ENCODE data around the gene SLC7A1.

The SLC7A1 gene

DNA sequence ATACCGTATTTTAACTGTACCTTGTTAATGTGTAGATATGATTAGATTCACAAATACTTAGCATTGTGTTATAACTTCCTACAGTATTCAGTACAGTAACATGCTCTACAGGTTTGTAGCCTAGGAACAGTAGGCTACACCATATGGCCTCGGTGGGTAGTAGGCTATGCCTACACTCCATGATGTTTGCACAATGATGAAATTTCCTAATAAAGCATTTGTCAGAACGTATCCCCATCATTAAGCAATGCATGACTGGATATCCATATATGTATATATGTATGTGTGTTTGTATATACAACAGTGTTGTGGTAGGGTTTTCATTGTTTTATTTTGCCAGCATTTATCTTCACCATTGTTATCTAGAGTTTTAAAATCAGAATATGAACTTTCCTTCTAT lies 119.4 kb downstream of the SLC7A1 start:
- no peaks in the 10 kb centered on the region for H3K36me3 ChIP-seq (ENCODE audit: control insufficient read depth in 1 of 2, insufficient read depth in 2 of 2, low read depth in 1 of 2, low read length in 2 of 2)
- H3K4me2 ChIP-seq (ENCODE audit: low read length, poor library complexity, severe bottlenecking), result no peak overlapping the region
- DNase-seq, result no peak
- H3K79me1 ChIP-seq (replicated peaks; ENCODE audit: low read length, poor library complexity, severe bottlenecking), result no peaks in the 10 kb centered on the region
- no peak overlapping the region for H2AFZ ChIP-seq (ENCODE audit: low read depth, low read length)
- H3K14ac ChIP-seq (ENCODE audit: low read length in 2 of 2), result no peak overlapping the region
- H2BK12ac ChIP-seq (ENCODE audit: low read length in 2 of 2), result no peak overlapping the region
- no peak overlapping the region for H3K18ac ChIP-seq (ENCODE audit: low read depth in 1 of 2, low read length in 2 of 2)
- no peak overlapping the region for H3K23ac ChIP-seq (ENCODE audit: low read length in 2 of 2)
- WGBS, result 100% methylated on average over 1 of the region's 3 CpGs
- H3K4ac ChIP-seq (ENCODE audit: low read depth in 1 of 2, low read length in 2 of 2), result no peak overlapping the region
- no peak overlapping the region for H3K27ac ChIP-seq (ENCODE audit: low read length, poor library complexity, severe bottlenecking)
- H4K8ac ChIP-seq (ENCODE audit: low read length), result no peak overlapping the region
- no peak overlapping the region for H4K91ac ChIP-seq (ENCODE audit: low read length)
- H3K27me3 ChIP-seq (ENCODE audit: control insufficient read depth in 1 of 2, insufficient read depth in 1 of 2, low read length in 2 of 2), result peaks cover 13 to 25% of the 10 kb centered on the region in 2 experiments
- H2BK15ac ChIP-seq (ENCODE audit: low read depth, poor library complexity, severe bottlenecking), result no peak overlapping the region
- H2BK120ac ChIP-seq (ENCODE audit: low read depth, low read length), result no peak overlapping the region
- no peak overlapping the region for H3K9ac ChIP-seq (ENCODE audit: low read length)
- no peaks in the 10 kb centered on the region for H3K4me1 ChIP-seq (ENCODE audit: control insufficient read depth, insufficient read depth, low read depth, low read length)
- no peak overlapping the region for H2BK5ac ChIP-seq (ENCODE audit: low read depth, low read length, poor library complexity, severe bottlenecking)
- H3K4me3 ChIP-seq (ENCODE audit: insufficient read depth in 1 of 2, low read depth in 1 of 2, low read length in 2 of 2), result no peak overlapping the region
- H2AK5ac ChIP-seq (ENCODE audit: low read length, severe bottlenecking), result no peak overlapping the region
- H3K9me3 ChIP-seq (ENCODE audit: control insufficient read depth, low read length), result no peaks in the 10 kb centered on the region

DNA sequence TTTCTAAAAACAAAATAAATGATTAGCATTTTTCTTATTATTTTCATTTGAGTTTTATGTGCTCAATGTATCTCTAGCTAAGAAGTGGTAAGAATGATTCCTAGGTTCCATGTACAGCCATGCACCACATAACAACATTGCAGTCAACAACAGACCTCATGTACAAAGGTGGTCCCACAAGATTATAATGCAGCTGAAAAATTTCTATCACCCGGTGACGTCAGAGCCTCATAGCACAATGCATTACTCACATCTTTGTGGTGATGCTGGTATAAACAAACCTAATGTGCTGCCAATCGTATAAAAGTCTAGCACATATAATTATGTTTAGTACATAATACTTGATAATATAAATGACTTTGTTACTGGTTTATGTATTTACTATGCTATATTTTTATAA lies 120.5 kb downstream of the SLC7A1 start:
- Histone ChIP-seq H3K23ac (ENCODE audit: low read length in 2 of 2) (no peak overlapping the region), H3K14ac (ENCODE audit: low read length in 2 of 2) (no peak overlapping the region), H3K27ac (ENCODE audit: low read length, poor library complexity, severe bottlenecking) (no peak overlapping the region), H4K8ac (ENCODE audit: low read length) (no peak overlapping the region), H3K4me1 (ENCODE audit: control insufficient read depth, insufficient read depth, low read depth, low read length) (no peaks in the 10 kb centered on the region), H3K18ac (ENCODE audit: low read depth in 1 of 2, low read length in 2 of 2) (no peak overlapping the region), H3K27me3 (ENCODE audit: control insufficient read depth in 1 of 2, insufficient read depth in 1 of 2, low read length in 2 of 2) (peaks cover 7 to 15% of the 10 kb centered on the region in 2 experiments), H2BK15ac (ENCODE audit: low read depth, poor library complexity, severe bottlenecking) (no peak overlapping the region), H2BK120ac (ENCODE audit: low read depth, low read length) (no peak overlapping the region), H3K4me2 (ENCODE audit: low read length, poor library complexity, severe bottlenecking) (no peak overlapping the region), H2AK5ac (ENCODE audit: low read length, severe bottlenecking) (no peak overlapping the region), H2AFZ (ENCODE audit: low read depth, low read length) (no peak overlapping the region), H2BK5ac (ENCODE audit: low read depth, low read length, poor library complexity, severe bottlenecking) (no peak overlapping the region), H3K36me3 (ENCODE audit: control insufficient read depth in 1 of 2, insufficient read depth in 2 of 2, low read depth in 1 of 2, low read length in 2 of 2) (no peaks in the 10 kb centered on the region), H3K79me1 (replicated peaks; ENCODE audit: low read length, poor library complexity, severe bottlenecking) (no peaks in the 10 kb centered on the region), H3K9ac (ENCODE audit: low read length) (no peak overlapping the region), H3K4ac (ENCODE audit: low read depth in 1 of 2, low read length in 2 of 2) (no peak overlapping the region), H3K4me3 (ENCODE audit: insufficient read depth in 1 of 2, low read depth in 1 of 2, low read length in 2 of 2) (no peak overlapping the region), H2BK12ac (ENCODE audit: low read length in 2 of 2) (no peak overlapping the region), H4K91ac (ENCODE audit: low read length) (no peak overlapping the region), H3K9me3 (ENCODE audit: control insufficient read depth, low read length) (no peaks in the 10 kb centered on the region)
- DNase-seq, result peak; percentile 86
- WGBS, result no CpG with 5 or more reads among the region's 3 CpGs

GRCh38 chr13:29473166-29473565 lies 122.3 kb downstream of the SLC7A1 start:
- Histone ChIP-seq H4K91ac (ENCODE audit: low read length) (no peak overlapping the region), H3K4me2 (ENCODE audit: low read length, poor library complexity, severe bottlenecking) (no peak overlapping the region), H2BK12ac (ENCODE audit: low read length in 2 of 2) (no peak overlapping the region), H4K8ac (ENCODE audit: low read length) (no peak overlapping the region), H3K18ac (ENCODE audit: low read depth in 1 of 2, low read length in 2 of 2) (no peak overlapping the region), H2BK120ac (ENCODE audit: low read depth, low read length) (no peak overlapping the region), H3K9me3 (ENCODE audit: control insufficient read depth, low read length) (no peaks in the 10 kb centered on the region), H3K36me3 (ENCODE audit: control insufficient read depth in 1 of 2, insufficient read depth in 2 of 2, low read depth in 1 of 2, low read length in 2 of 2) (no peaks in the 10 kb centered on the region), H3K27me3 (ENCODE audit: control insufficient read depth in 1 of 2, insufficient read depth in 1 of 2, low read length in 2 of 2) (peaks cover 3 to 4% of the 10 kb centered on the region in 2 experiments), H2AK5ac (ENCODE audit: low read length, severe bottlenecking) (no peak overlapping the region), H3K23ac (ENCODE audit: low read length in 2 of 2) (no peak overlapping the region), H2BK5ac (ENCODE audit: low read depth, low read length, poor library complexity, severe bottlenecking) (no peak overlapping the region), H3K79me1 (replicated peaks; ENCODE audit: low read length, poor library complexity, severe bottlenecking) (no peaks in the 10 kb centered on the region), H3K9ac (ENCODE audit: low read length) (no peak overlapping the region), H3K4me1 (ENCODE audit: control insufficient read depth, insufficient read depth, low read depth, low read length) (no peaks in the 10 kb centered on the region), H3K4me3 (ENCODE audit: insufficient read depth in 1 of 2, low read depth in 1 of 2, low read length in 2 of 2) (no peak overlapping the region), H3K27ac (ENCODE audit: low read length, poor library complexity, severe bottlenecking) (no peak overlapping the region), H2BK15ac (ENCODE audit: low read depth, poor library complexity, severe bottlenecking) (no peak overlapping the region), H3K14ac (ENCODE audit: low read length in 2 of 2) (no peak overlapping the region), H3K4ac (ENCODE audit: low read depth in 1 of 2, low read length in 2 of 2) (no peak overlapping the region), H2AFZ (ENCODE audit: low read depth, low read length) (no peak overlapping the region)
- DNase-seq, result no peak
- 88% methylated on average over 4 of the region's 4 CpGs for WGBS

- Histone ChIP-seq H3K23ac (ENCODE audit: low read length in 2 of 2) (no peak overlapping the region), H2AK5ac (ENCODE audit: low read length, severe bottlenecking) (no peak overlapping the region), H3K4me3 (ENCODE audit: insufficient read depth in 1 of 2, low read depth in 1 of 2, low read length in 2 of 2) (no peak overlapping the region), H3K36me3 (ENCODE audit: control insufficient read depth in 1 of 2, insufficient read depth in 2 of 2, low read depth in 1 of 2, low read length in 2 of 2) (no peaks in the 10 kb centered on the region), H3K4ac (ENCODE audit: low read depth in 1 of 2, low read length in 2 of 2) (no peak overlapping the region), H3K14ac (ENCODE audit: low read length in 2 of 2) (no peak overlapping the region), H3K79me1 (replicated peaks; ENCODE audit: low read length, poor library complexity, severe bottlenecking) (no peaks in the 10 kb centered on the region), H3K27me3 (ENCODE audit: control insufficient read depth in 1 of 2, insufficient read depth in 1 of 2, low read length in 2 of 2) (peaks cover 3 to 4% of the 10 kb centered on the region in 2 experiments), H3K18ac (ENCODE audit: low read depth in 1 of 2, low read length in 2 of 2) (no peak overlapping the region), H4K8ac (ENCODE audit: low read length) (no peak overlapping the region), H4K91ac (ENCODE audit: low read length) (no peak overlapping the region), H3K9me3 (ENCODE audit: control insufficient read depth, low read length) (no peaks in the 10 kb centered on the region), H2BK5ac (ENCODE audit: low read depth, low read length, poor library complexity, severe bottlenecking) (no peak overlapping the region), H2BK15ac (ENCODE audit: low read depth, poor library complexity, severe bottlenecking) (no peak overlapping the region), H2AFZ (ENCODE audit: low read depth, low read length) (no peak overlapping the region), H3K4me2 (ENCODE audit: low read length, poor library complexity, severe bottlenecking) (no peak overlapping the region), H2BK12ac (ENCODE audit: low read length in 2 of 2) (no peak overlapping the region), H3K4me1 (ENCODE audit: control insufficient read depth, insufficient read depth, low read depth, low read length) (no peaks in the 10 kb centered on the region), H3K9ac (ENCODE audit: low read length) (no peak overlapping the region), H3K27ac (ENCODE audit: low read length, poor library complexity, severe bottlenecking) (no peak overlapping the region), H2BK120ac (ENCODE audit: low read depth, low read length) (no peak overlapping the region)
- WGBS, result 42% methylated on average over 6 of the region's 6 CpGs
- DNase-seq, result peak; percentile 76
Observed at GRCh38 chr13:29472332-29472961, 123.0 kb downstream of the SLC7A1 start.
